Measurements from ENCODE around the gene CCDC106. TPM values are rescaled to one million over a fixed set of nuclear protein-coding genes. Genes with fewer than 3 reads are reported as not detected.

The CCDC106 gene
- total RNA-seq, 4 donors from 2014 or later: 1.8 to 24.1 (median 8.4) TPM

GRCh38 chr19:55646889-55647731 is 902 bp upstream of the CCDC106 start:
- TF ChIP-seq, protein P1, sequence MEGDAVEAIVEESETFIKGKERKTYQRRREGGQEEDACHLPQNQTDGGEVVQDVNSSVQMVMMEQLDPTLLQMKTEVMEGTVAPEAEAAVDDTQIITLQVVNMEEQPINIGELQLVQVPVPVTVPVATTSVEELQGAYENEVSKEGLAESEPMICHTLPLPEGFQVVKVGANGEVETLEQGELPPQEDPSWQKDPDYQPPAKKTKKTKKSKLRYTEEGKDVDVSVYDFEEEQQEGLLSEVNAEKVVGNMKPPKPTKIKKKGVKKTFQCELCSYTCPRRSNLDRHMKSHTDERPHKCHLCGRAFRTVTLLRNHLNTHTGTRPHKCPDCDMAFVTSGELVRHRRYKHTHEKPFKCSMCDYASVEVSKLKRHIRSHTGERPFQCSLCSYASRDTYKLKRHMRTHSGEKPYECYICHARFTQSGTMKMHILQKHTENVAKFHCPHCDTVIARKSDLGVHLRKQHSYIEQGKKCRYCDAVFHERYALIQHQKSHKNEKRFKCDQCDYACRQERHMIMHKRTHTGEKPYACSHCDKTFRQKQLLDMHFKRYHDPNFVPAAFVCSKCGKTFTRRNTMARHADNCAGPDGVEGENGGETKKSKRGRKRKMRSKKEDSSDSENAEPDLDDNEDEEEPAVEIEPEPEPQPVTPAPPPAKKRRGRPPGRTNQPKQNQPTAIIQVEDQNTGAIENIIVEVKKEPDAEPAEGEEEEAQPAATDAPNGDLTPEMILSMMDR (IDR thresholded peaks at IDR 0.05; ENCODE audit: low read depth): no peak

DNA sequence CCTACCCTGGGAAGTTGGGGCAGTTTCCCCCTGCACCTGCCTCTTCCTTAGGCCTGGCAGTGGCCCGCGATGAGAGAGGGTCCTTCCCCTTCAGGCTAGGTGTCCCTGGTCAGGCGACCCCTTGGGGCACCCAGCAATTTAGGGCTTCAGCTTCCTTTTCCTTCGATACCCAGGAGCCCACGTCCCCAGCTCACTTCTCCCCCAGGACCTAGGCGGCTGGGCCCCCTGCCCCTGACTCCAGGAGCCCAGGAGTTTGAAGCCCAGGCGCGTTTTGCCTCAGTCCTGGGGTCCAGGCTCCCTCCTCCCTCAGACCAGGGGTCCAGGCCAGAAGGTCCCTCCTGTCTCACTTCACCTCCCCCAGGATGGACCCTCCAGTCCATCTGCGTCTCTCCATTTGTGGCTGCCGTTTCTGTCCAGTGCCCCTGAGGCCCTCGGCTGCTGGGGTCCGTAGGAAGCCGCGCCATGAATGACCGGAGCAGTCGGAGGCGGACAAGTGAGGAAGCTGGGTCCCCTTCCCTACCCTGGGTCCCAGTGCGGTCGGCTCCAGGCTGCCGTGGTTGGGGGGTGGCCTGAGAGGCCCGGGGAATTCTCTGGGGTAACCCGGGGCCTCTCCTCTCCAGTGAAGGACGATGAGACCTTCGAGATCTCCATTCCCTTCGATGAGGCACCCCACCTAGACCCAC is 714 bp downstream of the CCDC106 start:
- TF ChIP-seq, protein P1 (IDR thresholded peaks at IDR 0.05; ENCODE audit: low read depth): no peak

DNA sequence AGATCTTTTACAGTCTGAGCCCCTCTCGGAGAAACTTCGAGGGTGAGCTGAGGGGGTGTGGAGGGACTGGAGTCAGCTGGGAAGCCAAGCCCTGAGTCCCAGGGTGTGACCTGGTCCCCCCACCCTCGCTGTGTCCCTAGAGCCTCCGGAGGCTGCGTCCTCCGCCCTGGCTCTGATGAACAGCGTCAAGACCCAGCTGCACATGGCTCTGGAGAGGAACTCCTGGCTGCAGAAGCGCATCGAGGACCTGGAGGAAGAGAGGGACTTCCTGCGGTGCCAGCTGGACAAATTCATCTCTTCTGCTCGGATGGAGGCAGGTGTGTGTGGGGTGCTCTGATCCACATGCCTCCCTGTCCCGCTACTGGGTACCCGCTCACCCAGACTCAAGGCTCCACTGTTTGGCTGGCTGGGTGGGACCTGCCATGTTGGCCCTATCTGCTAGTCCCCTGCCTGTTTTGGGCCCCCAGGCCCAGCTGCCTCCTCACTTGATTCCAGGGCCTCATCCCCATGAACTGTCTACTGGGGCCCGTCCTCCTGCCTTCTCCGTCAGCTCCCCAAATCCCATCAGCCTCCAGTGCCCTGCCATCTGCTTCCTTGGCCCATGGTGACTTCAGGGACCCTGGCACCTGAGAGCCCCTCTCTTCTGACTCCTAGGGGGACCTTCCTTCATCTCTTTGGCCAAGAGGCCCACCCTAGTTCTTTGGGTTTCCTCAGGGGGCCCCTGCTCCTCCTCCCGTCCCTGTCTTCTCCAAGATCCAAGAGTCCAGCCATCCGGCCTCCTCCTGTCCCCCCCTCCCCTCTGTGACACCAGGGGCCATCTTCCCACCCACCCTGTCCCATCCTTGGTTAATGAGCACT is 1.5 kb downstream of the CCDC106 start:
- TF ChIP-seq, protein P1 (IDR thresholded peaks at IDR 0.05; ENCODE audit: low read depth): no peak

DNA sequence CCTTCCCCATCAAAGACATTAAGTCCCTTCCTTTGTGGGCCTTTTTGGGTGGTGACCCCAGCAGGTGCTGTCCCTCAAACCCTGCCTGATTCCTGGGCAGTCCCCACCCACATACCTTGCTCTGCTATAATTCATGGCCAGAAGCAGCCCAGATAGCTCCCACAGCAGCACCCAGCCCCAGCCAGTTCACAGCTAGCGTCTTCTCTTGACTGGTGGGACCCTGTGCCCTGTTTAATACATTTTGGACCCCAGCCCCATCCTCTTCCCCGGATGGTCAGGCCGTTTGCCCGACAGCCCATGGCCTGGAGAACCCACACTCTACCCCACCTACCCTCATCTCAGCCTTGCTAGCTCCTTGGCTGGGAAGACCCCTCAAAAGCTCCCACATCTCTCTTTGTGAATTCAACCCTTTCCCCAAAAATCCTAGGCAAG is 2.1 kb downstream of the CCDC106 start:
- TF ChIP-seq, protein P1 (IDR thresholded peaks at IDR 0.05; ENCODE audit: low read depth): no peak

DNA sequence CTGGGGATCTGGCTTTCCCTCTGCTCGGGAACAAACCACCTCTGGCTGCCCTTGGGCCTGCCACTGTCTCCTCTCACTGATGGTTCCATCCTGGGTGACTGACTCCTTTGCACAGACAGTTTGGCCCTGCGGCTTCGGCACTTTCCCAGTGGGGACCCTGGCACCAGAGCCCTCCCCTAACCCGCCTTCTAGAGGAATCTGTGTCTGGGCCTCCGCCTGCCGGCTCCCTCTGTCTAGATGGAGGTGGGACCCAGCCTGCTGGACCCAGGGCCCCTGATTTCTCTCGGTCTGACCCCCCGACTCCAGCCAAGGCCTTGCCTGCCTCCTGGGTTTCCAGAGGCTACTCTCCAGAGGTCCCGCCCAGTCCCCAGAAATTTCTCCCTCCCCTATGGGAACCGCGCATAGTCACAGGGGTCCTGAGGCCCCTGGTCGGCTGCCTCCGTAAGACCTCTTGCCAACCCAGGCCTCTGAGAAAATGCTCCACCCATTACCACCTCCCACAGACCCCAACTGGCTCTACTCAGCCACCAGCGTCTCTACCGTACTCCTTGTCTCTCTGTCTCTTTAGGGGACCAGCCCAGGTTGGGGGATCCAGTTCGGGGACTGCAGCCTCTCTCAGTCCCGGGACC is 2.7 kb downstream of the CCDC106 start:
- TF ChIP-seq, protein P1 (IDR thresholded peaks at IDR 0.05; ENCODE audit: low read depth): no peak

DNA sequence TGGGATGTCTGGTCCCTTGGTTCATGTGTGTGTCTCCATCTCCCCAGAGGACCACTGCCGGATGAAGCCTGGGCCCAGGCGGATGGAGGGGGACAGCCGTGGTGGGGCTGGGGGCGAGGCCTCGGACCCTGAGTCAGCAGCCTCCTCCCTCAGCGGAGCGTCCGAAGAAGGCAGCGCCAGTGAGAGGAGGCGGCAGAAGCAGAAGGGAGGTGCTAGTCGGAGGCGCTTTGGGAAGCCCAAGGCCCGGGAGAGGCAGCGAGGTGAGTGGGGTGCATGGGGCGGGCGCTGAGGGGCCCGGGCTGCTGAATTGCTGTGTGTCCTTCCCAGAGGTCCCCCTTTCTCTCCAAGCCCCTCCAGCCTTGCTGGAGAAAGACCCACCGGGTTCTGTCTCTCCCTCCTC is 3.2 kb downstream of the CCDC106 start:
- TF ChIP-seq, protein P1 (IDR thresholded peaks at IDR 0.05; ENCODE audit: low read depth): no peak

Measured in subcutaneous adipose tissue (tissue), 4 donors.